NCI-H526 treated with DMSO at 0.1 percent for 48 hours (cell line): ENCODE data around the gene WHAMM.
"Not testable (repeated sequence)": the region's sequence is repeated elsewhere in the genome, so short reads cannot be mapped to it uniquely, and the experiment has no call there.

Experiments used
- DNase-seq: peaks from one replicate; lab custom pipeline; 2025; lab: John Stamatoyannopoulos, UW

Gene WHAMM

GRCh38 chr15:82838096-82838735, 28.8 kb downstream of the WHAMM start:
- DNase-seq: no peak

- DNase-seq: no peak
These were observed 29.7 kb downstream of the WHAMM start for GRCh38 chr15:82839136-82839535.

GRCh38 chr15:82840166-82840565, 30.7 kb downstream of the WHAMM start:
- no peak for DNase-seq

GRCh38 chr15:82843566-82843965, 34.1 kb downstream of the WHAMM start:
- DNase-seq: no peak

- no peak for DNase-seq
These were observed 36.3 kb downstream of the WHAMM start for GRCh38 chr15:82845686-82846085.

GRCh38 chr15:82846621-82847020, 37.2 kb downstream of the WHAMM start:
- no peak for DNase-seq

- no peak for DNase-seq
These were observed 38.3 kb downstream of the WHAMM start for GRCh38 chr15:82847703-82848102.

- DNase-seq: no peak
These were observed 39.0 kb downstream of the WHAMM start for GRCh38 chr15:82848241-82848993.

- peak; percentile 68 for DNase-seq
These were observed 40.4 kb downstream of the WHAMM start for GRCh38 chr15:82849556-82850512.

- no peak for DNase-seq
These were observed 41.3 kb downstream of the WHAMM start for GRCh38 chr15:82850731-82851130.

- no peak for DNase-seq
These were observed 42.0 kb downstream of the WHAMM start for GRCh38 chr15:82851306-82851850.

GRCh38 chr15:82851981-82852511, 42.6 kb downstream of the WHAMM start:
- DNase-seq: no peak

- DNase-seq: no peak
These were observed 43.6 kb downstream of the WHAMM start for GRCh38 chr15:82852941-82853561.

GRCh38 chr15:82854554-82854953, 45.1 kb downstream of the WHAMM start:
- DNase-seq: no peak

GRCh38 chr15:82855286-82856100, 46.1 kb downstream of the WHAMM start:
- DNase-seq: no peak

- no peak for DNase-seq
These were observed 47.2 kb downstream of the WHAMM start for GRCh38 chr15:82856397-82857170.

- DNase-seq: no peak
These were observed 49.5 kb downstream of the WHAMM start for GRCh38 chr15:82858932-82859331.

- no peak for DNase-seq
These were observed 53.5 kb downstream of the WHAMM start for GRCh38 chr15:82862886-82863285.

- no peak for DNase-seq
These were observed 55.5 kb downstream of the WHAMM start for GRCh38 chr15:82864967-82865366.

GRCh38 chr15:82865581-82865980, 56.2 kb downstream of the WHAMM start:
- DNase-seq: not testable (repeated sequence)
